ENCODE results near the gene ACAP3.

Gene ACAP3

DNA sequence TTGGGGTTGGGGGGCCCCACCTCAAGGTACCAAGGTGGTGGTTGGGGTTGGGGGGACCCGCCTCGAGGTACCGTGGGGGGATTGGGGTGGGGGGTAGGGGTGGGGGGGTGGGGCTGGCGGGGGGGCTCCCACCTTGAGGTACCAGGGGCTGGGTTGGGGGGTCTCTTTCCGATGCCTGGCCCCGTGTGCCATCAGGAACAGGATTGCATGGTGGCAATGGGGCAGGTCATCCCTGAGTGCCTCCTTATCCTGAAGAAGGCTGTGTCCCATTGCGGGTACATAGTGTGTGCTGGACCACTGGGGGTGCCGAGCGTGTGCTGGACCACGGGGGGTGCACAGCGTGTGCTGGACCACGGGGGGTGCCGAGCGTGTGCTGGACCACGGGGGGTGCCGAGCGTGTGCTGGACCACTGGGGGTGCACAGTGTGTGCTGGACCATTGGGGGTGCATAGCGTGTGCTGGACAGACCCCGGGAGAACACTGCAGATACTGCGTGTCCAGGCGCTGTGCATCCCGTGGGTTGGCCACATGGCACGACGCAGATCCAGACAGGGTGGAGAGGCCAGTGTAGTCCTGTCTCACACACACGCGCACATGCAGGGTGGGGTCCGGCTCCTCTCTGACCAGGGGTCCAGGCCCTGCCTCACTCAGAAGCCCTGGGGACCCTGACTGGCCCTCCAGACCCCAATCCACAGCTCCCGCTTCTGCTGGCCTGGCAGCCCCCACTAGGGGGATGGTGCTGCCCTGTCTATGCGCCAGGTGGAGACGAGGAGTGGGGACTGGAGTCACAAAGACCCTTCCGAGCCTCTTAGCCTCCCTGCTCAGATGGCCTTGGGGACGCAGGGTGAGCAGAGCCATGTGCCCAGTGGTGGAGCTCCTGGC lies 23.3 kb downstream of the ACAP3 start:
- no peak for DNase-seq

GRCh38 chr1:1283821-1284220 lies 23.9 kb downstream of the ACAP3 start:
- DNase-seq, result no peak

GRCh38 chr1:1282998-1283397 lies 24.7 kb downstream of the ACAP3 start:
- DNase-seq, result no peak

DNA sequence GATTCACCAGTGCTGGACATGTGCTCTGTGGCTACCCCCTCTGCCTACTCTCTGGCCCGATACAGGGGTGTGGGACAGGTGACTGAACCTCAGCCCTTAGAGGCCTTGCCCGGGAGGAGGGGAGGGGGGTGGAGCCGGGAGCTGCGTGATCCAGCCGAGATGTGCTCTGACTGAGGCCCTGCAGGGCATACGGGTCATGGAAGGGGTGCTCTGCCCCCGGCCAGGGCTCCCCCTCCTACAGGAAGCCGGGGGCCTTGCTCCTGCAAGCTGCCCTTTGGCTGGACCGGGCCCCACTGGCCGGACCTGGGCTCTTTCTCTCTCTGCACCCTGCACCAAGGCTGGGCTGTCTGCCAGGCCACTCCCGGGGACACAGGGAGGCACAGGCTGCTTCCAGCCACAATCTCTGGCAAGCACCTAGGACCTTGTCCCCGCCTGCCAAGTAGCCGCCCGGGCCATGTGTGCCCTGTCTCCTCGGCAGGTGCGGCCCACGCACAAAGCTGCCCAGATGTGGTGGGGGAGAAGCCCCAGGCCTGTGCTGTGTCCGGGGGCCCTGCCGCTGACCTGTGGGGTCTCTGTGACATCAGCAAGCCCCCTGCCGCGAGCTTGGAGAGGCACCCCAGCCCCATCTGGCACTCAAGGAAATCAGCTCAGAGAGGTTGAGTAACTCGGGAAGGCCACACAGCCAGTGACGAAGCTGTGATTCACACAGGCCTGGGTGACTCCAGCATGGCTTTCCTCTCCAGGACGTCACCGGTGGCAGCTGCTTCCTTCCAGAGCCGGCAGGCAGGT lies 26.0 kb downstream of the ACAP3 start:
- no peak for DNase-seq

DNA sequence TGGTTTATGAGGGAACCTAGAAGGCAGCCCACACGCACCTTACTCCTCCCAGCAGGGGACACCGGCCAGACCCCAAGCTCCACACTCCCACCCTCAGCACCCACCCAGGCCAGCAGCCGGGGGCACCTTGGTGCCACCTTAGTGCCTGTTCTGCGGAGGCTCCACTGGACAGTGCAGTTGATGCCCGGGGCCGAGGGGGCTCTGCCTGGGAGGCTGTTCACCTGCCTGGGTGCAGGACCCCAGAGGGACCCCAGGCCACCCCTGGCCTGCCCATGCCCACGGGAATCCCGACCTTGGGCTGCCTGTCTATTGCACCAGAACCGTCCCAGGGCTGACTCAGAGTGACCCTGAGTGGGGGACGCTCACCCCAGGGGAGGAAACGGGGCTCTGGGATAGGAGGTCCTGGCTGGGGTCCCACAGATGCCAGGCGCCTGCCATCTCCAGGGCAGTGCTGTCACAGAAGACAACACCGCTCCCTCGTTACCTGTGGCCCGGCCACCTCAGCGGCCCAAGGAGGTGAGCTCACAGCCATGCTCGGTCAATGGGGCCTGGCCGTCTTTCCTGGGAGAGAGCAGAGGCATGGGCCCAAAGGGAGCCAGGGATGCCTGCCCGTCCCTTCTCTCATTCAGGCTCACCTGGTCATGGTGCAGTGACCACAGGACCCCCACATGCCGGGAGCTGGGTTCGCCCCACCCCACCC lies 26.8 kb downstream of the ACAP3 start:
- DNase-seq, result no peak

DNA sequence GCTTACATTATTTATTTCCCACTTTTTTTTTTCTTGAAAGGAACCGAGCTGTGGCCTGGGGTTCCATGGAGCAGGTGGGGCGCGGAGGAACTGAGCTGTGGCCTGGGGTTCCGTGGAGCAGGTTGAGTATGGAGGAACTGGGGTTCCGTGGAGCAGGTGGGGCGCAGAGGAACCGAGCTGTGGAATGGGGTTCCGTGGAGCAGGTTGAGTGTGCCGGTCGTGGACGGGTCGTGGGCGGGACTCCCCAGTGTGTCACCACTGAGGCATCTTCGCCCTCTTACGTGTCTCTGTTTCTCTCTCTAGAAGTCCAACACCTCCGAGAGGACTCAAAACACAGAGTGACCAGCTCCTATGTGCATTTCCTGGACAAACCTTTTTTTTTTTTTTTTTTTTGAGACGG lies 28.7 kb downstream of the ACAP3 start:
- DNase-seq, result no peak

GRCh38 chr1:1278620-1279019 lies 29.1 kb downstream of the ACAP3 start:
- DNase-seq, result no peak

DNA sequence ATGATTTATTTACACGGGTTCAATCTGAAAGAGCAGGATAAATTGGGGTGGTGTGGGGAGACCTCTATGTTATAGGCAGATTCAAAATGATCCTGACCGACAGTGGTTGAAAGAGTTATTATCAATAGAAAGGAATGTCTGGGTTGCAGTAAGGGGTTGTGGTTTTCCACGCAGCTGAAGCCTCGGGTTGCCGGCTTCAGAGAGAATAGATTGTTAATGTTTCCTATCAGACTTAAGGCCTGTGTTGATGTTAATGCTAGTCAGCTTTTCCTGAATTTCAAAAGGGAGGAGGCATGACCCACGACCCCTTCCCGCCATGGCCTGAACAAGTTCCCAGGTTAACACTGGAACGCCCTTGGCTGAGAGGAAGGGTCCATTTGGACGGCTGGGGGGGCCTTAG lies 31.9 kb downstream of the ACAP3 start:
- no peak for DNase-seq

- DNase-seq, result no peak
Observed at GRCh38 chr1:1274931-1275431, 32.7 kb downstream of the ACAP3 start.

- no peak for DNase-seq
Observed at GRCh38 chr1:1274299-1274930, 33.3 kb downstream of the ACAP3 start.

GRCh38 chr1:1273512-1274298 lies 34.0 kb downstream of the ACAP3 start, which contains the start of gene UBE2J2:
UBE2J2 (minus strand) TSS chr1:1273854; CDS start chr1:1267992, 5,862 bp downstream.
- peak; percentile 46 to 78 for DNase-seq

DNA sequence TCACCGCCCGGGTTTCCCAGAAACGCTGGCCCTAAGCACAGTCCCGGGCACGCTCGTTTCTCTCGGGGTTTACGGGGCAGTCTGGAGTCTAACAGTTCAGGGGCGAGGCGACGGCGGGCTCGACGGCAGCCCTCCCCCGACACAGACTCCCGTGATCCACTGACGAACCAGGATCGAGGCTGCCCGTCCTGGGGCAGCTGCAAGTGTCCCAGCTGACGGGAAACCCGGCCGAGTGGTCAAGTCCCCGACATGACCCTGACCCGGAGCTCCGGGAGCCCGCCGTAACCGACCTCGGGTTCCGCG lies 34.6 kb downstream of the ACAP3 start:
- no peak for DNase-seq

DNA sequence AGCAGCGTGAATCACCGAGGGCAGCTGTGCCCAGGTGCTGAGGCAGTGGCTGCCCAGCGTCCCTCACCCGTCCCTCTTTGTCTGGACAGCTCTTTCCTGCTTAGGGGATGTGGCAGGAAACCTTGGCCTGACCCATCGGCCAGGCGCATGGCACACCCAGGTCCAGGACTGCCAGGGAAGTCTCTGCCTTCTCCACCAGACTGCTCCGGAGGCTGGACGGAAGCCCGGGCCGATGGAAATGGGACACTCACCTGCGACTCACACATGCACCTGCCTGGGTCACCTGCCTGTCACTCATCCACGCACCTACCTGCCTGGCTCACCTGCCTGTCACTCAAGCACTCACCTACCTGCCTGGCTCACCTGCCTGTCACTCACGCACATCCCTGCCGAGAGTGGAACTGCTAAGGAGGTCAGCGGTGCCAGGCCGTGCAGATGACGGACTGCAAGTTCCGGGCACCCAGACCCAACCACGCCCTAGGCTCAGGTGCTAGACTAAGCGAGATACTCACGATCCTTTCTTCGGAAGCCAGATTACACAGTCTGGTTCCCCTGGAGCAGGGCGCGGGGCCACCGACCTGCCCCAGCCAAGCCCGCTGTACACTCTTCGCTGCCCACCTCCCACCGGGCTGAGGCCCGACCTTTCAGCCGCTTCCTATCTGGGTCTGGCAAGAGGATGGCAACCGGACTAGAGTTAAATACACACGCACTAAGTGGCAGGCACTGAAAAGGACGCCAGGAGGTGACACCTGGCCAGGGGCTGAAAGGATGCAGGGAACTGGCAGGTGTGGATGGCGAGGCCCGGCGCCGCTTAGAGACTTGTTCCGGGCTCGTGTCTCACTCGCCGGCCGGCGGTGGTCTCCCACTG lies 35.2 kb downstream of the ACAP3 start:
- no peak for DNase-seq

DNA sequence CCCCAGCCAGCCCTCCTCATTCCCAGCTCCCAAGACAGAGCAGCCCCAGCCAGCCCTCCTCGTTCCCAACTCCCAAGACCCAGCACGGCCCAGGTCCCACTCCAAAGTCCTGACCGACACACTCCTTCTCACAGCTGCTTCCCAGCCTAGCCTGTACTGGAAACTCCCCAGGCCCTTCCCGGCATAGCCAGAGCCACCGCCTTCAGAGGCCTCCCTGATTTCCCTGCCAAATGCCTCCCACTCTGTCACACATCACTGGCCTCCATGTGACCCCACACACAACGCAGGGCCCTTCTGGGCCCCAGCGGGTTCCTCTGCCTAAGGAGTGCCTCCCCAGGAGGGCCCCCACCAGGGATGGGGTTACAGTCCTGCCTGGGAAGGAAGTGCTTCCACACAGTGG lies 36.9 kb downstream of the ACAP3 start:
- no peak for DNase-seq

- no peak for DNase-seq
Observed at GRCh38 chr1:1268284-1268682, 39.4 kb downstream of the ACAP3 start.

- no peak for DNase-seq
Observed at GRCh38 chr1:1267488-1268283, 40.0 kb downstream of the ACAP3 start.

DNA sequence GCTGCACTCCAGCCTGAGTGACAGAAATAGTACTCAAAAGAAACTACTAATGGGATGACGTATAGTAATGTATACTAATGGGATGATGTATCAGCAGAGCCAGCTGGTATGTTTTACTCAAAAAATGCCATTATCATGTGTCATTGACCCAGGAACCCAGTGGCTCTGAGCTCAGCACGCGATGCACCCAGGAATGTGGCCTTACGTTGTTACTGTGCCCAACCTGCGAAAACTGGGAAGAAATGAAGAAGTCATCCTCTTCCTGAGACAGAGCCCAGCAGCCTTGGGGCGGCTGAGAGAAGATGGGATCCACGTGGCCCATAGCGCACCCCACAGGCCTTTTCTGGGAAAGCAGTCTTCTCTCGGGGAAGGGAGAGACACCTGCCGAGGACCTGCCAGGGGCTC lies 42.9 kb downstream of the ACAP3 start:
- no peak for DNase-seq

GRCh38 chr1:1264026-1264425 lies 43.7 kb downstream of the ACAP3 start:
- DNase-seq, result no peak

DNA sequence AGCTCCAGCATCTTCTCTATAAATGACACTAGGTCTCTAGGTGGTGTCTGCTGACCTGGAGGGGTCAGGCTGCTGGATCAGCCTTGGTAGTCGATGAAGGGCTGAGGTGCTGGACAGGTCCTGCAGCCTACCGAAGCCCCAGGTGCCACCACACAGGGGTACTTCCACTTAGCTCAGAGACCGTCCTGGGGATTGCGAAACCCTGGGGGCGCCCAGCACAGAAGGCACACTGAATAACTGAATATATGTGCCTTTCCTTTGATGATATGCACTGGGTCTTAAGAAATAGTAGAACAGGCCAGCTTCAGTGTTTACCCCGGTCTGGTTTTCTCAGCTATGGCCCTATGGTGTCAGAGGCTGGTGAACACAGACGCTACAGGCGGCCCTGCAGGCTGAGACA lies 45.0 kb downstream of the ACAP3 start:
- no peak for DNase-seq

GRCh38 chr1:1262071-1262470 lies 45.7 kb downstream of the ACAP3 start:
- DNase-seq, result no peak

Measured in NCI-H187 (cell line).